Uterus (tissue), 2 donors: Measurements from ENCODE around the gene SLC9A8.

Experiments used
- POLR2A ChIP-seq, 2 donors: fragments of 450-650 bp; IDR thresholded peaks; one replicate each; pipeline ENCODE4 v1.6.1; 2016; ENCODE audit warnings: antibody characterized with exemption in 2 of 2, mild to moderate bottlenecking in 1 of 2, moderate library complexity in 1 of 2
- TF ChIP-seq, protein P1 (sequence below), 4 experiments: fragments of 200-600 bp in 2 of 4; fragments of 450-650 bp in 2 of 4; sonication (generic) in 2 of 4; IDR thresholded peaks; one replicate each; pipeline ENCODE4 v1.5.1; 2016 to 2019; ENCODE audit warnings: antibody characterized with exemption in 4 of 4, mild to moderate bottlenecking in 2 of 4, moderate library complexity in 1 of 4

DNA sequence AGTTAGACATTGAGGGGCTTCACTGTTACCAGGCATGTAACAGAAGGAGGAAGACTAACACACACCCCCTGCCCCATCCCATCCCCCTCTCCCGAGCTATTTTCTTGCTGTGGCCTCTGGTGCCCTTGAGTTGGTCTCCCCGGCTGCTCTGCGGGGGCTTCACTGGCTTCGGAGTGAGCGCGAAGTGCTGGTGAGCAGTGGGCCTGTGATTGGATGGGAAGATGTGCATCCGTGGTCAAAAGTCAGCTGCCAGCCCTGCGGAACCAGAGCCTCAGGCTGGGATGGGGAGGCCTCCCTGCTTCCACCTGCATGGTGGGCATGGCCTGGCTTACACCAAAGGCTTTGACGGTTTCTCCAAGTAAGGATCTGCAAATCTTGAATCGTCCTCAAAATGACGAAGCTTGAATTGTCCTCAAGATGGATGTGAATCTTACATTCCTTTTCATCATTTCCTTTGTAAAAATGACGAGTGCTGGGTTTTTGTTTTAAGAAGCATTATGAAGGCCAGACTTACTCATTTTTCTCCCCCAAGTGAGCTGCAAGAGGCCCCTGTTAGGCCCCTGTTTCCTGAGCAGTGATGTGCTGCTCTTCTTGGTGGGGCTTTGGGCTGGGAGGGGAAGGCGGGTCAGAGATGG is 79.0 kb downstream of the SLC9A8 start:
- TF ChIP-seq, protein P1, sequence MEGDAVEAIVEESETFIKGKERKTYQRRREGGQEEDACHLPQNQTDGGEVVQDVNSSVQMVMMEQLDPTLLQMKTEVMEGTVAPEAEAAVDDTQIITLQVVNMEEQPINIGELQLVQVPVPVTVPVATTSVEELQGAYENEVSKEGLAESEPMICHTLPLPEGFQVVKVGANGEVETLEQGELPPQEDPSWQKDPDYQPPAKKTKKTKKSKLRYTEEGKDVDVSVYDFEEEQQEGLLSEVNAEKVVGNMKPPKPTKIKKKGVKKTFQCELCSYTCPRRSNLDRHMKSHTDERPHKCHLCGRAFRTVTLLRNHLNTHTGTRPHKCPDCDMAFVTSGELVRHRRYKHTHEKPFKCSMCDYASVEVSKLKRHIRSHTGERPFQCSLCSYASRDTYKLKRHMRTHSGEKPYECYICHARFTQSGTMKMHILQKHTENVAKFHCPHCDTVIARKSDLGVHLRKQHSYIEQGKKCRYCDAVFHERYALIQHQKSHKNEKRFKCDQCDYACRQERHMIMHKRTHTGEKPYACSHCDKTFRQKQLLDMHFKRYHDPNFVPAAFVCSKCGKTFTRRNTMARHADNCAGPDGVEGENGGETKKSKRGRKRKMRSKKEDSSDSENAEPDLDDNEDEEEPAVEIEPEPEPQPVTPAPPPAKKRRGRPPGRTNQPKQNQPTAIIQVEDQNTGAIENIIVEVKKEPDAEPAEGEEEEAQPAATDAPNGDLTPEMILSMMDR (IDR thresholded peaks at IDR 0.05): no peak
- TF ChIP-seq POLR2A (IDR thresholded peaks at IDR 0.05): no peak
